Muscle layer of duodenum (tissue), 2 donors: ENCODE results near the gene LRRTM3.

Experiments
- H3K27ac ChIP-seq: one replicate; pipeline ENCODE4 v1.7.0; 2013; ENCODE audit warnings: mild to moderate bottlenecking, low read length
- H3K27me3 ChIP-seq: one replicate; pipeline ENCODE4 v1.7.0; 2013; ENCODE audit warnings: low read depth, mild to moderate bottlenecking, control low read depth, low read length
- H3K36me3 ChIP-seq, 2 donors: one replicate each; pipeline ENCODE4 v1.7.0; 2013; ENCODE audit warnings: low read length in 2 of 2, control low read depth in 1 of 2, mild to moderate bottlenecking in 1 of 2; ENCODE audit not compliant: insufficient read depth in 2 of 2, control insufficient read depth in 1 of 2
- H3K4me1 ChIP-seq, 2 donors: one replicate each; pipeline ENCODE4 v1.7.0; 2013; ENCODE audit warnings: low read length in 2 of 2, mild to moderate bottlenecking in 2 of 2, control low read depth in 1 of 2, moderate library complexity in 1 of 2; ENCODE audit not compliant: insufficient read depth in 2 of 2, control insufficient read depth in 1 of 2
- H3K4me3 ChIP-seq, 2 donors: one replicate each; pipeline ENCODE4 v1.7.0; 2013; ENCODE audit warnings: low read length in 2 of 2, low read depth in 1 of 2, mild to moderate bottlenecking in 1 of 2
- H3K9me3 ChIP-seq, 2 donors: one replicate each; pipeline ENCODE4 v1.7.0; 2013; ENCODE audit warnings: low read length in 2 of 2, control low read depth in 1 of 2, mild to moderate bottlenecking in 1 of 2; ENCODE audit not compliant: control insufficient read depth in 1 of 2
- donor health status: healthy.

LRRTM3 gene

DNA sequence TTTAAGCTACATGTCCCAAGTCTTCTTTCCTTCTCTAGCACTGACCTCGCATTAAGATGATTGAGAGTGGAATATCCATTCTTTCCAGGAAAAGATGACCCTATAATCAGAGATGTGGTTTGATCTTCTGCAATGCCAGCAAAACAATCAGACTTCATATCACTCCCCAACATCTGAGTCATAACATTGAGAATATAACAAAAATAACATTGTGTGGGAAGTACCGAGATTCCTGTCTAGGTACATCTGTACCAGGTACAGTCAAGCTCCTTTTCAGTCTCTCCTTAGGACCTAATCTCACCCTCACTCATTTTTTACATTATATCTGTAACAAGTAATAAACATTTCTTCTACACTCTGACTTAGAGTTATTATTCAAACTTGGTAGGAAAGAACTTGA is 201.6 kb downstream of the LRRTM3 start:
- Histone ChIP-seq H3K27ac (no peak overlapping the region), H3K27me3 (no peaks in the 10 kb centered on the region), H3K9me3 (no peaks in the 10 kb centered on the region), H3K36me3 (no peaks in the 10 kb centered on the region), H3K4me1 (no peaks in the 10 kb centered on the region), H3K4me3 (no peak overlapping the region)

DNA sequence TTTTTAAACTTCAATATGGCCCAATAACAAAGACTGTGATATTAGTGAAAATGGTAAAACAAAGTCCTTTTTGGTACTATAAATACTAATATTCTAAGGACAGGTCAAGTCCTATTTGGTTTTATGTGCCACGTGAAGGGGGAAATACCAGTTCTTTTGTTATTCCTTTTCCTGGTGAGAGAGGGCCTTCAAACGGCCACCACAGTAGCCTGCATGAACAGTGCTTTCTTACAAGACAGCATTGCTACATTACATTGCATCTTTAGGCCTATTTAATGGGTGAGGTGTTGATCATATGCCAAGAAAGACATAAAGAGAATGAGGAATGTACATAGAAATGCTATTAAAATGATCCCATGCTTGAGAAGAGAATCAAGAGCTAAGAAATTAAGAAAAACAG is 214.8 kb downstream of the LRRTM3 start:
- Histone ChIP-seq H3K27ac (no peak overlapping the region), H3K9me3 (no peaks in the 10 kb centered on the region), H3K27me3 (no peaks in the 10 kb centered on the region), H3K4me1 (no peaks in the 10 kb centered on the region), H3K4me3 (no peak overlapping the region), H3K36me3 (no peaks in the 10 kb centered on the region)

DNA sequence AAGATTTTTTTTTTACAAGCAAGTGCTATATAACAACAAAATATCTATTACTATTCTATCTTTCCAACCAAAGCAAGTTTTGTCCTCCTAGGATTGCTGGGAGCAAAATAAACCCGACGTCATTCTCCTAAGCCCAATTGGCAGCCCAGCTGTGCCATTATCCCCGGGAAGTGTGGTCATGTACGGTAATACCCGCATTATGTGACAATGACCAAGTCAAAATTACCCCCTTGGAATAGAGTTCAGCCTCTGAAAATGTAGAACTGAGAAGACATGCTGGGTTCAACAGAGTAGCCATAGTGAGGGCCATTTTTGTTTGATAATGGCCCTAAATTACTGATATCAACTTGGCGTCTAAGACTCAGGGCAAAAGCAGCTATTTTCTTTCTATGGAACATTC is 215.5 kb downstream of the LRRTM3 start:
- Histone ChIP-seq H3K4me1 (no peaks in the 10 kb centered on the region), H3K4me3 (no peak overlapping the region), H3K27me3 (no peaks in the 10 kb centered on the region), H3K27ac (no peak overlapping the region), H3K9me3 (no peaks in the 10 kb centered on the region), H3K36me3 (no peaks in the 10 kb centered on the region)

DNA sequence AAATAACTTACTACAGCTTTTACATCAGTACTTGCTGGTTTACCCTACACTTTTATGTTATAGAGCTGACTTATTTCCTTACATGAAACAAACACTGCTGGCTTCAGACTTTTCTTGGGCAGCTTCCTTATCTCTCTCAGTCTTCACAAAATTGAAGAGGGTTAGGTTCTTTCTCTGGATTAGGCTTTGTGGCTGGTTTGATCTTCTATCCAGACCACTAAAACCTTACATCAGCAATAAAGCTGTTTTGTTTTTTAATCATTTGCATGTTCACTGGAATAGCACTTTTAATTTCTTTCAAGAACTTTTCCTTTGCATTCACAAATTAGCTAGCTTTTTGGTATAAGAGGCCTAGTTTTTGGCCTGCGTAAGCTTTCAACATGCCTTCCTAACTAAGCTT is 218.7 kb downstream of the LRRTM3 start:
- Histone ChIP-seq H3K27me3 (no peaks in the 10 kb centered on the region), H3K9me3 (no peaks in the 10 kb centered on the region), H3K36me3 (no peaks in the 10 kb centered on the region), H3K4me1 (no peaks in the 10 kb centered on the region), H3K27ac (no peak overlapping the region), H3K4me3 (no peak overlapping the region)
